H1 (cell line): Measurements from ENCODE around the gene SNAP47.

Experiments used
- CHD7 ChIP-seq: fragments of 300-600 bp; sonication (generic); IDR thresholded peaks from 2 replicates; pipeline ENCODE4 v1.7.1; 2012; ENCODE audit warnings: low read length, moderate library complexity, mild to moderate bottlenecking, inconsistent platforms; ENCODE audit not compliant: insufficient replicate concordance
- CTCF ChIP-seq, 3 experiments: IDR thresholded peaks; 1 replicate in 2 of 3; 2 replicates in 1 of 3; pipeline versions ENCODE4 v1.5.1 to v1.6.1; 2011; ENCODE audit warnings: low read length in 3 of 3, mild to moderate bottlenecking in 3 of 3, inconsistent platforms in 2 of 3, low read depth in 1 of 3, moderate library complexity in 1 of 3; ENCODE audit not compliant: insufficient read depth in 1 of 3; ENCODE audit errors: control extremely low read depth in 1 of 3
- HDAC6 ChIP-seq: IDR thresholded peaks from one replicate; pipeline ENCODE4 v1.7.1; 2012; ENCODE audit warnings: low read depth, mild to moderate bottlenecking, inconsistent platforms, low read length, moderate library complexity
- JUN ChIP-seq: IDR thresholded peaks from 2 replicates; pipeline ENCODE4 v1.6.1; 2011; ENCODE audit warnings: low read depth, mild to moderate bottlenecking, improper control_type of control experiment, low read length
- POLR2A ChIP-seq, 2 experiments: IDR thresholded peaks; 1 replicate in 1 of 2; 2 replicates in 1 of 2; pipeline ENCODE4 v1.6.1; 2011; ENCODE audit warnings: low read depth in 2 of 2, low read length in 2 of 2, mild to moderate bottlenecking in 2 of 2; ENCODE audit errors: control extremely low read depth in 1 of 2
- POLR2AphosphoS5 ChIP-seq: IDR thresholded peaks from 2 replicates; pipeline ENCODE4 v1.6.1; 2011; ENCODE audit warnings: low read depth, low read length
- RFX5 ChIP-seq: IDR thresholded peaks from 2 replicates; pipeline ENCODE4 v1.6.1; 2011; ENCODE audit warnings: low read depth, low read length, improper control_type of control experiment, borderline replicate concordance
- TAF1 ChIP-seq: IDR thresholded peaks from 2 replicates; pipeline ENCODE4 v1.6.1; 2011; ENCODE audit warnings: mild to moderate bottlenecking, low read depth, low read length
- USF2 ChIP-seq: IDR thresholded peaks from 2 replicates; pipeline ENCODE4 v1.6.1; 2011; ENCODE audit warnings: low read length, improper control_type of control experiment
- YY1 ChIP-seq: IDR thresholded peaks from 2 replicates; pipeline ENCODE4 v1.6.1; 2011; ENCODE audit warnings: low read depth, mild to moderate bottlenecking, low read length

- TF ChIP-seq POLR2AphosphoS5 = no peak
- TF ChIP-seq CTCF (IDR thresholded peaks at IDR 0.05; ENCODE audit: control extremely low read depth in 1 of 3, insufficient read depth in 1 of 3, low read depth in 1 of 3, low read length in 3 of 3) = no peak
- TF ChIP-seq CHD7 = no peak
- TF ChIP-seq RFX5 = no peak
- no peak for TF ChIP-seq TAF1
- TF ChIP-seq POLR2A (IDR thresholded peaks at IDR 0.05; ENCODE audit: control extremely low read depth in 1 of 2, low read depth in 2 of 2, low read length in 2 of 2) = no peak
- no peak for TF ChIP-seq HDAC6
- no peak for TF ChIP-seq YY1
- TF ChIP-seq JUN = no peak
- no peak for TF ChIP-seq USF2
Observed at GRCh38 chr1:227769936-227770494, 34.8 kb downstream of the SNAP47 start.
